ENCODE data around the gene SMTN. TPM values are rescaled to one million over a fixed set of nuclear protein-coding genes. Genes with fewer than 3 reads are reported as not detected.
A peak's percentile ranks its signal among the peaks of the same experiment; 100 is the strongest.

SMTN gene
- total and polyA plus RNA-seq, 10 of the 15 experiments (the other 5 are each of a cell fraction or from before 2014, with no cell fraction given): 0.92 to 21.9 (median 4.8) TPM

- in situ Hi-C loops (cut with MboI) (no loop called here), intact Hi-C loops (cut with micrococcal nuclease; ENCODE audit: unreplicated experiment) (no loop called here)
- TF ChIP-seq SRF (IDR thresholded peaks at IDR 0.05; ENCODE audit: low read depth in 2 of 2, low read length in 2 of 2): no peak
- no peak for TF ChIP-seq ZSCAN29 (IDR thresholded peaks at IDR 0.05)
- no peak for TF ChIP-seq IRF4 (IDR thresholded peaks at IDR 0.05; ENCODE audit: low read depth, low read length)
- TF ChIP-seq HDGF (IDR thresholded peaks at IDR 0.05): no peak
- TF ChIP-seq RELA (IDR thresholded peaks at IDR 0.05; ENCODE audit: borderline replicate concordance, partially characterized antibody): no peak
- no peak for TF ChIP-seq RAD21 (IDR thresholded peaks at IDR 0.05; ENCODE audit: insufficient read depth, low read depth, low read length)
- TF ChIP-seq BHLHE40 (IDR thresholded peaks at IDR 0.05; ENCODE audit: borderline replicate concordance in 1 of 2, low read depth in 2 of 2, low read length in 1 of 2): no peak
- H3K4me1 ChIP-seq (ENCODE audit: control insufficient read depth, insufficient read depth, low read length): no peaks in the 10 kb centered on the region
- H3K4me2 ChIP-seq (ENCODE audit: control insufficient read depth, insufficient read depth): peak overlapping the region; percentile 48; the same call in 1 of the 2 replicates
- H3K27me3 ChIP-seq (replicated peaks in 1 of 2; ENCODE audit: control insufficient read depth in 2 of 2, insufficient read depth in 2 of 2, low read length in 1 of 2): no peaks in the 10 kb centered on the region
- no peak for FAIRE-seq
- DNase-seq (ENCODE audit: low read depth, low spot score): no peak
- H3K79me2 ChIP-seq (ENCODE audit: control insufficient read depth, insufficient read depth, low read length): no peaks in the 10 kb centered on the region
- peak; percentile 53 for ATAC-seq
- H3K9ac ChIP-seq (ENCODE audit: control insufficient read depth, insufficient read depth, low read length): no peak overlapping the region
- no peaks in the 10 kb centered on the region for H4K20me1 ChIP-seq (ENCODE audit: control insufficient read depth, insufficient read depth)
- no peak overlapping the region for H3K4me3 ChIP-seq
- ChIA-PET CTCF (interaction anchor here (0.6 to 0.7 kb wide), 2 partner anchors 14 to 494 kb away, joined by 3 read pairs; no protein-coding TSS in a partner anchor), SMC1A (ENCODE audit: uncharacterized antibody, unreplicated experiment) (no interaction called here), RAD21 (ENCODE audit: unreplicated experiment) (interaction anchor here (0.5 kb wide), 1 partner anchor 26 kb away, joined by 3 read pairs; no protein-coding TSS in a partner anchor), POLR2A (no interaction called here)
- no TSS peak for BruUV-seq (replicated peaks)
- no peaks in the 10 kb centered on the region for H3K9me3 ChIP-seq (replicated peaks; ENCODE audit: control insufficient read depth, insufficient read depth, low read length)
- H3K27ac ChIP-seq (ENCODE audit: control insufficient read depth, insufficient read depth): no peak overlapping the region
- peak overlapping the region; percentile 23; the same call in 1 of the 2 replicates for H2AFZ ChIP-seq (ENCODE audit: control insufficient read depth, low read depth, low read length)
- H3K36me3 ChIP-seq (ENCODE audit: control insufficient read depth in 2 of 2, insufficient read depth in 2 of 2, low read length in 1 of 2): no peaks in the 10 kb centered on the region
- WGBS (ENCODE audit: insufficient coverage, insufficient replicate concordance, low lambda C conversion rate, missing lambda C conversion rate): 42% methylated on average over 15 of the region's 19 CpGs
These were observed 46.2 kb downstream of the SMTN start for GRCh38 chr22:31127181-31127772.

GRCh38 chr22:31128156-31128555 is 47.0 kb downstream of the SMTN start:
- BruUV-seq (replicated peaks): no TSS peak
- CTCF ChIA-PET: interaction anchor here (0.6 to 0.7 kb wide), 2 partner anchors 13 to 495 kb away, joined by 3 read pairs; no protein-coding TSS in a partner anchor
- RAD21 ChIA-PET (ENCODE audit: unreplicated experiment): no interaction called here
- FAIRE-seq: no peak
- POLR2A ChIA-PET: interaction anchor here (0.6 kb wide), 1 partner anchor 49 kb away, joined by 4 read pairs; no protein-coding TSS in a partner anchor
- Histone ChIP-seq H3K4me3 (no peak overlapping the region), H3K36me3 (ENCODE audit: control insufficient read depth in 2 of 2, insufficient read depth in 2 of 2, low read length in 1 of 2) (no peaks in the 10 kb centered on the region), H3K9me3 (replicated peaks; ENCODE audit: control insufficient read depth, insufficient read depth, low read length) (no peaks in the 10 kb centered on the region), H2AFZ (ENCODE audit: control insufficient read depth, low read depth, low read length) (no peak overlapping the region), H3K4me1 (ENCODE audit: control insufficient read depth, insufficient read depth, low read length) (no peaks in the 10 kb centered on the region), H3K27ac (ENCODE audit: control insufficient read depth, insufficient read depth) (no peak overlapping the region), H3K9ac (ENCODE audit: control insufficient read depth, insufficient read depth, low read length) (no peak overlapping the region), H3K79me2 (ENCODE audit: control insufficient read depth, insufficient read depth, low read length) (no peaks in the 10 kb centered on the region), H4K20me1 (ENCODE audit: control insufficient read depth, insufficient read depth) (no peaks in the 10 kb centered on the region), H3K27me3 (replicated peaks in 1 of 2; ENCODE audit: control insufficient read depth in 2 of 2, insufficient read depth in 2 of 2, low read length in 1 of 2) (no peaks in the 10 kb centered on the region), H3K4me2 (ENCODE audit: control insufficient read depth, insufficient read depth) (no peak overlapping the region)
- WGBS (ENCODE audit: insufficient coverage, insufficient replicate concordance, low lambda C conversion rate, missing lambda C conversion rate): 27% methylated on average over 7 of the region's 7 CpGs
- in situ Hi-C loops (cut with MboI) (no loop called here), intact Hi-C loops (cut with micrococcal nuclease; ENCODE audit: unreplicated experiment) (no loop called here)
- SMC1A ChIA-PET (ENCODE audit: uncharacterized antibody, unreplicated experiment): no interaction called here
- DNase-seq (ENCODE audit: low read depth, low spot score): no peak
- no peak for TF ChIP-seq ZNF24 (IDR thresholded peaks at IDR 0.05)
- no peak for TF ChIP-seq MTA3 (IDR thresholded peaks at IDR 0.05; ENCODE audit: borderline replicate concordance, low read length)
- ATAC-seq: no peak
